Stimulated activated CD4-positive, alpha-beta T cell treated with anti-CD3 and anti-CD28 coated beads, Interleukin-2, amount 100 ng/mL, for 24 hours (primary cell): ENCODE data around the gene SLC9C1.
"Not testable (repeated sequence)": the region's sequence is repeated elsewhere in the genome, so short reads cannot be mapped to it uniquely, and the experiment has no call there.

Source experiments
- DNase-seq, 2 donors: peaks; one replicate each; pipeline ENCODE4 v3.0.0-alpha.2; 2020

The SLC9C1 gene

GRCh38 chr3:112185423-112186035, 108.5 kb downstream of the SLC9C1 start:
- DNase-seq: not testable (repeated sequence)

GRCh38 chr3:112175646-112176045, 118.4 kb downstream of the SLC9C1 start:
- DNase-seq: no peak

GRCh38 chr3:112175037-112175436, 119.0 kb downstream of the SLC9C1 start:
- DNase-seq: no peak

GRCh38 chr3:112171144-112171543, 122.9 kb downstream of the SLC9C1 start:
- DNase-seq: no peak

- no peak for DNase-seq
Observed at GRCh38 chr3:112170046-112170445, 124.0 kb downstream of the SLC9C1 start.

- no peak for DNase-seq
Observed at GRCh38 chr3:112167758-112168157, 126.3 kb downstream of the SLC9C1 start.

- no peak for DNase-seq
Observed at GRCh38 chr3:112149136-112149535, 144.9 kb downstream of the SLC9C1 start.

GRCh38 chr3:112143689-112144088, 150.3 kb downstream of the SLC9C1 start:
- no peak for DNase-seq

GRCh38 chr3:112143251-112143650, 150.8 kb downstream of the SLC9C1 start:
- DNase-seq: no peak

GRCh38 chr3:112141293-112141692, 152.7 kb downstream of the SLC9C1 start:
- DNase-seq: no peak

- no peak for DNase-seq
Observed at GRCh38 chr3:112140584-112140983, 153.4 kb downstream of the SLC9C1 start.

- no peak for DNase-seq
Observed at GRCh38 chr3:112138219-112138969, 155.6 kb downstream of the SLC9C1 start.

- no peak for DNase-seq
Observed at GRCh38 chr3:112137781-112138180, 156.2 kb downstream of the SLC9C1 start.

- DNase-seq: peak; percentile 18 to 40
Observed at GRCh38 chr3:112136959-112137693, 156.9 kb downstream of the SLC9C1 start.

GRCh38 chr3:112136046-112136445, 158.0 kb downstream of the SLC9C1 start:
- DNase-seq: no peak

GRCh38 chr3:112134335-112135124, 159.5 kb downstream of the SLC9C1 start:
- no peak for DNase-seq

GRCh38 chr3:112133626-112134334, 160.2 kb downstream of the SLC9C1 start:
- DNase-seq: no peak

- DNase-seq: peak; percentile 58 to 64
Observed at GRCh38 chr3:112132975-112133448, 161.0 kb downstream of the SLC9C1 start, which contains the start of gene GCSAM. TSS of gene GCSAM (minus strand) at chr3:112133248. CDS start at chr3:112133120, 128 bp downstream.

GRCh38 chr3:112132554-112132953, 161.5 kb downstream of the SLC9C1 start:
- no peak for DNase-seq

GRCh38 chr3:112132088-112132487, 161.9 kb downstream of the SLC9C1 start:
- DNase-seq: no peak

GRCh38 chr3:112131111-112131510, 162.9 kb downstream of the SLC9C1 start:
- DNase-seq: no peak

GRCh38 chr3:112130638-112130993, 163.4 kb downstream of the SLC9C1 start:
- DNase-seq: no peak
